ENCODE measurements around the gene MAGI2.

MAGI2 gene

GRCh38 chr7:79361214-79361613, 92.3 kb downstream of the MAGI2 start:
- no peak for ATAC-seq

GRCh38 chr7:79359827-79360226, 93.6 kb downstream of the MAGI2 start:
- ATAC-seq, result no peak

- ATAC-seq, result no peak
Observed at GRCh38 chr7:79357101-79357500, 96.4 kb downstream of the MAGI2 start.

DNA sequence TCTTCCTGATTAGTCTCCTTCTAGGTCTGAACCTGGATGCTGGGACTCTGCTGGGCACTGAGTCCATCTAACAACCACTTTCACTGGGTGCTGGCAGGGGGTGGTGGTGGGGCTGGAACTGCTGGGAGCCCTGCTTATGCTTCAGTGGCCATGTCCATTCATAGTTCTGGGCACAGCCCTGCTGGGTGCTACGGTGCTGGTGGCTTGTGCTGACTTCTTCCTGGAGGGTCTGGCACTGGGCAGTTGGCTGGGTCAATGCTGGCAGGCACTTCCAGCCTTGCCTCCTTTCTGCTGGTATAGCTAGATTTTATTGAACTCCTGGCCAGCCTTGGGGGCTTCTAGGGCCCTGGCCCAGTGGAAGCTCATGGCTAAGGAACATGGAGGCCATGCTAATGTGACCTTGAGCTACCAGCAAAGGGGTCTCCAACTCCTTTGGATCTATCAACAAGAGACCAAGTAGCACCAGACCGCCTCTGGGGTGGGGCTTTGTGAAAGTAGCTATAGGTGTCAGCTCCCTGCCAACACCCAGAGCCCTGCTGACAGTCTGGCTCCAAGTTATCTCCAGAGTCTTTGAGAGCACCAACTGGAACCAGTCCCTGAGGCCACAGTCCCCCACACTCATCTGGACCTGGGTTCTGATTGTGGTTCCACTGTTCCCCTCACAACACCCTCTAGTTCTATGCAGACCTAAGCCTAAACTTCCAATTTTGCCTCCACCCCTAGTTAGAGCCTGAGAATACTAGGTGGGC, 99.6 kb downstream of the MAGI2 start:
- ATAC-seq, result no peak

GRCh38 chr7:79352323-79352722, 101.1 kb downstream of the MAGI2 start:
- ATAC-seq, result no peak

- ATAC-seq, result no peak
Observed at GRCh38 chr7:79347351-79347750, 106.1 kb downstream of the MAGI2 start.

DNA sequence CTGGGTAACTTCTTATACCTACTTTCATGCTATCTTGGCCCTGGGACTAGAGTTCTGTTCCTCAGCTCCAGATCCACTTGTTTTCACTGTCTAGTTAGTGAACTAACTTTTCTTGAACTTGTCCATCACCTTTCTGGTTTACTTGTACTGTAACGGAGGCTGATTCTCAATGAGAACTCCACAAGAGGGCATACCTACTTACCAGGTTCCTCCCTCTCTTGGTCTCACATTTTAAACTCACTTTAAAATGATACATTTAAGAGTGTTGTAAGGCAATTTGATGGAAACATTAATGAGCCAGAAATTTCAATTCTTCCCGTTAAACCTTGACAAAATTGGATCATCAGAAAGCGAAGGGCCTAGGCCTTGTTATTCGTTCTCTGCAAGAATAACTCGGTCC, 111.6 kb downstream of the MAGI2 start:
- no peak for ATAC-seq

DNA sequence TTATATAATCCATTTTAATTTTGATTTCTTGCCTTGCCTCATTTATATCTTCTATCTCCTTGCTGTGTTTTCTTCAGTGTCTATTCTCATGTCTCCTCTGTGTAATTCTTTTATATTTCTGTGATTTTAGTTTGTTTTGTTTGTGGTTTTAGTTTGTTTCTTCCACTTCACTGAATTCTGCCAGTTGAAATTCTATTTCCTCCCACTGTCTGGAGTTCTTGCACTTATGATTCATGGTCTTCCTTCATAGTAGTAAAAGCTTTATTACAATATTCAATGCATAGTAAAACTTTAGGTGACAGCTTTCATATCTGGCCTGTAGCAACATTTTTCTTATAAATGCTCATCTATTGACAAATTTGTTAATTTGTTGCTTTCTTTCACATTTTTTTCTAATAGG, 113.3 kb downstream of the MAGI2 start:
- no peak for ATAC-seq

DNA sequence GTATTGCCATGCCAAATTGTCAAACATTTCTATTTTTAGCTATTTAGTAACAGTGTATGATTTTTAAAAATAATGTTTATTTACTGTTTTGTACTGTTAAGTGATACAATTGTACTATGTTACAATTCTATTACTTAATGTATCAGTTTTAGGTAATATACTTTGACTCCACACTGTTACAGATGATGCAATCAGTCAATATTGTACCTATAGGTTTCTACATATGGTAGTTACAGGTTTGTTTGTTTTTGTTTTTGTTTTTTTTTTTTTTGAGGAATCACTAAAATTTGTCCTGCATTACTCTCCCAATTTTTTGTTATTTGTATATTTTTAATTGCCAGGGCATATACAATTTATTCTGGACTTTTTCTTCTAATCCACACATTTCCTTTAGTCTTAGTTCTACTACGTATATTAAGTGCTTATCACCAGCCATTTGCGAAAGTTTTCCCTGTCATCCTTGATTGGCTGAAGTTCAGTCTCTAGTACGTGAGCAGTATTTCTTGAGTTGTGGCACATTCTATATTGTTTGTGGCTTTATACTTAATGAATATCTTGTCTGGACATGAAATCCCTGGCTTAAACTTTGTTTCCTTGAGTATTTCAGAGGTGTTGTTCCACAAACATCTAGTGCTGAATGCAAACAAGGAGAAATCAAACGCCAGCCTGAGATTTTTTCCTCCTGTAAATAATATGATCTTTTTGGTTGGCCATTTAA, 114.1 kb downstream of the MAGI2 start:
- no peak for ATAC-seq

DNA sequence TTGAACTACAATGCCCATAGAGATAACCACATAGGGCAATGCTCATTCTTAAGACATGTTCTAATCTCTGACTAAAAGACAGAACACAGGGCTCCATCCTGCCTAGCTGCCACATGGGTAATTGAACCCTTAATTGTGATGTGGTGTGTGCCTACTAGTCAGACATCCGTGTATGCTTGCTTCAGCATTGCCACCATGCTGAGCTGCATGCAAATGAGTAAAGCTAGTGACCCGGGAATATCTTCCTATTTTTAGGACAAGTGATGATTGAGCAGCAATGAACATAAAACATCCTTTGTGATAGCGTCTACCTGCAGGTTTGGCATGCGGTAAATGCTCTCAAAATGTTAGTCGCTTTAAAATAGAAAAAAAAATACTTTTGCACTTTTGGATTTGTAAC, 115.8 kb downstream of the MAGI2 start:
- no peak for ATAC-seq

DNA sequence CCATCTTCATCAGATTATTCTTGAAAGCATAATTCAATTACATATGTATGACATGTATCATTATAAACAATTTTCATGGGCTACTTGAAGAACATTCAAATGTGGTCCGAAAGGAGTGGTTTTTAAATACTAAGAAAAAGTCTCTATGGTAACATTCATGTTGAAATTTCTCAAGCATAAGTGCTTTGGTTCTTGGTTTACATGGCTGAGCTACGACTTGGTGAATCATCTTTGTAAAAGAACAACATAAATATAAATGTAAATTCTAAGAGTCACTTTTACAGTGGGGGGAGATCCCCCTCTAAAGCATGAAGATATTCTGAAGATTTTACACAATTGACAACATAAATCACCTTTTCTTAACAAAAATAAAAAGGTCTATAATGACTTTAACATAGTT, 118.6 kb downstream of the MAGI2 start:
- ATAC-seq, result no peak

DNA sequence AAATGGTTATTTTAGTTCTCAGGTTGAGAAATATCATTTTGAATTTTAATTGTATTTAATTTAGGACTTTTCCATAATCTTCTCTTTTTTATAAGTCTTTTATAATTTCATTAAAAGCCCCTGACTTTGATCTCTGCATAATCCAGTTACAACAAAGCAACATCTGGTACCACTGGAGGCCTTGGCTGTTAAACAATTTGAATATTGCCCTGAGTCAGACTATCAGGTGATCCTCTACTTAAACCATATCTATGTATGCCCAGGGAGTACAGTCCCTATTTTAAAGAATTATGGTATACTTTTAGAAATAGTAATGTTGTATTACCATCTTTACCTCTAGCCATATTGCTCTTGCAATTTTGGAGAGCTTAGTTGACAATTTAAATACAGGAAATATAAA, 119.1 kb downstream of the MAGI2 start:
- ATAC-seq, result no peak

DNA sequence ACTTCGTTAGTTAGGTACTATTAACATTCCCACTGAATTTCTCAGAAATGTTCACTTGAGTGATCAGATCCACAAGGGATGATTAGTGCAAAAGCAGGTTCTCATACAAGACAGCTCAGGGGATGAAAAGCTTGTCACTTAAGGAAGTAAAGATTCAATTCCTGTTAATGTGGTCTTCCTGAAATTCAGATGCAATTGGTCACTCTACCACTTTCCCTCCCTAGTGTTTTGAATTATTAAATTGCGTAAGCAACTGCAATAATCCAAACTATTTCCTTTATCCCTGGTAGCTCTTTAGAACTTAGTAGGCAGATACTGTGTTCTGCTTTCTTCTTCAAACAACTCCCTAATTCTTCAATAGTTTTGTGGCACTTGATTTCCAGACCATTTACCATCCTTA, 121.4 kb downstream of the MAGI2 start:
- ATAC-seq, result no peak

DNA sequence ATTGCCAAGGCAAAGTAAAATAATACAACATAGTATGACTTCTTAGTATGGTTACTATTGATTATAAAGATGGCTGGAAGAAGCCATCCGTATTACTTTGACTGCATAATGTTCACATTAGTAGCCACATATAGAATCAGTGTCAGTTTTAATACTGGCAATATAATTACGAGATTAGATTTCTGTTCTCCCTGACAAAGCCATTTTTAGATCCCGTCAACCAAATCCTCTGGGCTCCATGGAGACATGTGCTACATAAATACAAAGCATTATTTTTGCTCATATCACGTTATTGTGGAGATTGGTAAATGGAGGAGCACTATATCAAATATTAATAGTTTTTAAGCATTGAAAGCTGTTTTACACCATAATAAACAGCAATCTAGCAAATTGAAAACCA, 124.0 kb downstream of the MAGI2 start:
- no peak for ATAC-seq

DNA sequence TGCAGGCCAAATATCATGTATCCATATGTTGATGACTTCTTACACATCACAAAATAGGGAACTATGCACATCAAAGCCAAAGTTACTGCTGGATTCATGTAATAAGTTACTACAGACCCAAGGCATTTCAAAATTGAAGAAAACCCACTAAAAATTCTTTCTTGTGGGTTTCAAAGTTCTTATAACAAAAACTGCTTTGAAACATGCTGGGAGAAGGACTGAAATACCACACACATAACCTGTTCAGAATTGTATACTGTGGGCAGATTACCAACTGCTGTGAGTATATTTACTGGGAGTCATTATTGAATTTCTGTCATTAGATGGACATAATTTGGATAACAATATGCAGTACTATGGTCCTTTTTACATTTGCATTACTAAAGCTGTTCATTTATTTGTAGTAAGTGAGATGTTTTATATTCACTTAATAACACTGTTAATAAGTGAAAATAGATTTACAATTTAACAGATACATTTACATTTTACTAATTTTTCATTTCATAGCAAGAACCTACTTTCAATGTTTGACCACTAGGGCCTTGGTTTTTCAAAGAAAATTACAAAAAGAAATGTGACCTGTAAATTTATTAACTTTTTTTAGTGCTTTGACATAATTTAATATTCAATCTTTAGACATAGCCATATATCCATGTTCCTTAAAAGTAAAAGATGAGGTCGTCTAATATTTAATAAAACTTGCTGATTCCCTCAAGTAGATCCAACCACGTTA, 132.6 kb downstream of the MAGI2 start:
- ATAC-seq, result no peak

DNA sequence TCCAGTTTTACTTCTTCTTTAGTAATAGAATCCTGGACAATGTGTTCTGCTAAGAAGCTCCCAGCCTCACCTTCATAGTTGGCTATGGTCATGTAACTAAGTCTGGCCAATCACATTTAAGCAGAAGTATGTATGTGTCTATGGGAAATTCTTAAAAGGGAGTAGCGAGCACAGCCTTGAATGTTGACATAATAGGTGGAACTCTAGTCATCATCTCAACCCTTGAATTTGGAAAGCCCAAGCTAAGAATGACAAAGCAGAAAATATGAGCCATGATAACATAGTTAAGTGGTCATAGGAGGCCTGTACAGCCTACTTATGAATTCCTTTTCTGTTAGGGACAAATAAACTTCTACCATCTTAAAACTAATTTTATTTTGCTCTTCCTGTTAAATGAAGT, 134.1 kb downstream of the MAGI2 start:
- no peak for ATAC-seq

DNA sequence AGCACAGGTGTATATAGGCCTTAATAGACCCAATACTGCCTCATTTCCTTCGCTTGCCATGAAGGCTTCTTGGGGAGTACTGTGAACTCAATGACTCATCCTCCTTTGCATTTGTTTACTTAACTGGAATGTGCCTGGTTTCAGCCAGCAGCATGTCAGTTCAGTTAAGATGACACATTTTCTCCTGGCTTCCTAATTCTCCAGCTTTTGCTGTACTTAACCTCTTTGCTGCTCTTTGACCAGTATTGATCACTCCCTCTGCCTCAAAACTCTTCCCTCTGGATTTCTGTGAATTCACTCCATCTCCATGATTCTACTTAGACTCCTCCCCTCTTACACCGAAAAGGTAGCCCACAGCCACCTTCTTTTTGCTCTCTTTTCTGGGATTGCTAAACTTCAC, 135.7 kb downstream of the MAGI2 start:
- ATAC-seq, result no peak

DNA sequence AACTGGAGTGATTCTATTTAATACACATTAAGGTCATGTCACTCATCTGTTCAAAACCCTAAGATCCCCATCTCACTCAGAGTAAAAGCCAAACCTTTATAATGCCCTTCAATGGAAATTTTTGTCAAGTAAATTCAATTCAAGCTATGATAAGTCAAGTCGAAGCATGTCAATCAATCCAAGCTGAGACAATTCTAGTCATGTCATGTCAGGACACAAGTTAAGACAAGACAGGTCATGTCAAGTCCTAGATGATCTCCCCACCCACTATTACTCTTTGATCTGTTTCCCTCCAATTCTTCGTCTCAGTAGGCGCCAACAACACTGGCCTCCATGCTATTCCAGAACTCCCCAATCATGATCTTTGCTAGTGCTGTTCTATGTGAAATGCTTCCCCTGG, 141.4 kb downstream of the MAGI2 start:
- no peak for ATAC-seq

DNA sequence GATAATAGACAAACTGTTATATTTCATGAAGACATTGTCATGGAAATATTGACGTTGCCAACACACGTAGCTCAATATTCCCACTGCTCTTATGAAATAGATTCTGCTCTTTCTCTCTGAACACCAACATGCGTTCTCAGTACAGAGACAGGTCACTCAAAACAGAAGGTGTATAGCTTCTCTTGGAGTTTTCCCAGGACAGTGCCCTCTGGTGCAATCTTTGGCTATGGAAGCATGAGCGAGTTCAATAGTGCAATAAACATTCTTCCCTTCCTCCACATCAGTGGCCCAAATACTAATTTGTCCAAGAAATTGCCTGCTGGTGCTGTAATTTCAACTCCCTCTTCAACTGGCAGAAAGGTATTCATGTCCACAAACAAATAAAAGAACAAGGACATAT, 145.3 kb downstream of the MAGI2 start:
- no peak for ATAC-seq

- no peak for ATAC-seq
Observed at GRCh38 chr7:79307376-79307775, 146.1 kb downstream of the MAGI2 start.

DNA sequence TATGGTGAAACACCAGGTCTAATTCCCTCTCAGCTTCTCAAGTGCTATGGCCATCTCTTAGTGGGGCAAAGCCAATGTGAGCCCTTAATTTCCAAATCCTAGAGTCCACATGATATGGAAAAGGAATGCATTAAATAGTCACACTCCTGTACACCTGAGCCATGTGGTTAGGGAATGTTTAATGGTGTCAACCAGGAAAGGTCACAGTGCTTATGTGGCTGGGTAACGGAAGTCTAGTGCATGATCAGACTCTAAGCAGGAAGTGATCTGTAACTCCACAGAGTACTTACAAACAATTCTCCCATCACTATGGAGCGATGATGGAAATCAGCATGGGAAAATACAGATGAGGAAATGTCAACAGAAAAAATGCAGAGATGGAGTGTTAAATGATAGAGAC, 148.8 kb downstream of the MAGI2 start:
- ATAC-seq, result no peak

- ATAC-seq, result no peak
Observed at GRCh38 chr7:79302293-79302692, 151.2 kb downstream of the MAGI2 start.

- no peak for ATAC-seq
Observed at GRCh38 chr7:79301419-79301818, 152.0 kb downstream of the MAGI2 start.

DNA sequence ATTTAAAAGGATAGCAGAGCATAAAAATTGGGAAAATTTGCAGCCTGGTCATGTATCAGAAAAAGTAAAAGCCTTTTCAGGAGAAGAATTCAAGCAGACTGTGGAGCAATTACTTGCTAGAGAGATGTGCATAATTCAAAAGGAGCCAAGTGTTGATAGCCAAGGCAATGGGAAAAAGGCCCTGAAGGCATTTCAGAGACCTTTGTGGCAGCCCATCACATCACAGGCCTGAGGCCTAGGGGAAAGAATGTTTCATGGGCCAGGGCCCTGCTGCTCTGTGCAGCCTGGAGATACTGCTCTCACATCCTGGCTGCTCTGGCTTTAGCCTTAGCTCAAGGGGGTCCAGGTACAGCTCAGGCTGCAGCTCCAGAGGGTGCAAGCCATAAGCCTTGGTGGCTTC, 152.9 kb downstream of the MAGI2 start:
- no peak for ATAC-seq
